ENCODE measurements around the gene WLS.

The WLS gene

DNA sequence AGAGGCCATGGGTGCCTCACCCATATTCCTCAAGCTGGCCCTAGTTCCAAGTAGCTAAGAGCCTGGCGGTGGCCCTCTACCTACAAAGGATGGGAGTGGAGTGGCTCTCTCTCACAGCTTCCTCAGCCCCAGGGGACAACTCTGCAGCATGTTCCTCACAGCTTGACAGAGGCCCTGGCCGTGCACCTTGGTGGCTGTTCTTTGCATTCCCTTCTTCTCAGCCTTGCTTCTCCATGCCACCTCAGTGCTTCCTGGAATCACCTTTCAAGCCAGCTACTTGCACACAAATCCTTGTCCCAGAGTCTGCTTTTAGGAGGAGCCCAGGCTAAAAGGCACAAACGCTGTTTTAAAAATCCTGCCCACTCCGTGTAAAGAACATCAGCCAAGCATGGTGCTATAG is 112.9 kb downstream of the WLS start:
- H3K4me3 ChIP-seq (ENCODE audit: low read depth, low read length): no peak overlapping the region
- no peaks in the 10 kb centered on the region for H3K79me2 ChIP-seq (ENCODE audit: control insufficient read depth, insufficient read depth, low read length, unreplicated experiment)
- H2AFZ ChIP-seq (ENCODE audit: low read length, unreplicated experiment): no peak overlapping the region
- peaks cover 16% of the 10 kb centered on the region for H3K4me1 ChIP-seq (ENCODE audit: control insufficient read depth, insufficient read depth, low read length, unreplicated experiment)
- H3K27ac ChIP-seq (ENCODE audit: low read depth, low read length): no peak overlapping the region
- no peaks in the 10 kb centered on the region for H3K36me3 ChIP-seq (ENCODE audit: insufficient read depth, low read length)
- no peaks in the 10 kb centered on the region for H3K27me3 ChIP-seq (ENCODE audit: insufficient read depth, low read length)

- Histone ChIP-seq H3K27ac (ENCODE audit: low read depth, low read length) (no peak overlapping the region), H3K79me2 (ENCODE audit: control insufficient read depth, insufficient read depth, low read length, unreplicated experiment) (no peaks in the 10 kb centered on the region), H3K4me1 (ENCODE audit: control insufficient read depth, insufficient read depth, low read length, unreplicated experiment) (peaks cover 26% of the 10 kb centered on the region), H2AFZ (ENCODE audit: low read length, unreplicated experiment) (no peak overlapping the region), H3K27me3 (ENCODE audit: insufficient read depth, low read length) (no peaks in the 10 kb centered on the region), H3K4me3 (ENCODE audit: low read depth, low read length) (no peak overlapping the region), H3K36me3 (ENCODE audit: insufficient read depth, low read length) (no peaks in the 10 kb centered on the region)
These were observed 114.9 kb downstream of the WLS start for GRCh38 chr1:68117416-68117815.

DNA sequence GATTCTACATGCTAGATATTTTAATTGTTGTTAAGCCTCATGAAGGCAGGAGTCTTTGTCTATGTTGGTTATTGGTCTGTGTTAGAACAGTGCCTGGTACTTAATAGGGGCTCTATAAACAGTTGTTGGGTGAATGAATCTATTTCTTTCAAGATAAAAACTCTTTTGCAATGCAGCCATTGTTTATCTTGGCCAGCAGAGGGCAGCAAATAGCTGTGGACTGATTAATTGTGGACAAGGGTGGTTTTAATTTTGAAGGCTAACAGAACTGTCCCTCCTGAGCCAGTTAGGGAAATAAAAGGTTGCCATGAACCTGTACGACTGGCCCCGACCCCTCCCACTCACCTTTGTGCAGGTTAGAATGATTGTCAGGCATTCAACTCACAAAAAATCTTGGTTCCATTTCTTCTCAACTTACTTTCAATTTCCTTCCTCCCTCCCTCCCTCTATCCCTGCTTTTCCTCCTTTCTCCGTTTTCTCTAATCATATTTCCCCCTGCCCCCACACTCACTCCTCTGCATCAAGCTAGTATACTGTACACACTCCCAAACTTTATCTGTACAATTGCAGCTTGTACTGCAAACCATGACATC is 115.6 kb downstream of the WLS start:
- H3K79me2 ChIP-seq (ENCODE audit: control insufficient read depth, insufficient read depth, low read length, unreplicated experiment): no peaks in the 10 kb centered on the region
- no peak overlapping the region for H3K27ac ChIP-seq (ENCODE audit: low read depth, low read length)
- peaks cover 31% of the 10 kb centered on the region for H3K4me1 ChIP-seq (ENCODE audit: control insufficient read depth, insufficient read depth, low read length, unreplicated experiment)
- H3K4me3 ChIP-seq (ENCODE audit: low read depth, low read length): peak overlapping the region; percentile 62
- no peaks in the 10 kb centered on the region for H3K27me3 ChIP-seq (ENCODE audit: insufficient read depth, low read length)
- H2AFZ ChIP-seq (ENCODE audit: low read length, unreplicated experiment): peak overlapping the region; percentile 2
- H3K36me3 ChIP-seq (ENCODE audit: insufficient read depth, low read length): no peaks in the 10 kb centered on the region

DNA sequence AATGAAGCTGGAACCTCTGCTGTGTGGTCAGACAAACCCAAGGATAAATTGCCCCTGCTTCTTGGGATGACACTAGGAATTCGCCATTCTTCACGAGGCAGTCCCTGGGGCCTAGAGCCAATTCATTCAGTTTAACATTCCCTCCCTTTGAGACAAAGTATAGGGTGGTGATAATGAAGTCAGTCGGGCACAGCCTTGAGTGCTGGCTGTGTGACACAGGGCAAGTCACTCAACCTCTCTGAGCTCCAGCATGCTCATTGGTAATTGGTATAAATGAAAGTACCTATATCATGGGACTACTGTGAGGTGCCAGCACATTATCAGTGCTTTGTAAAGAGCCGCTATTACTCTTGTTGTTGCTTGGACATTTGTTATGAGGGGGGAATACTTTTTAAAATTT is 117.0 kb downstream of the WLS start:
- Histone ChIP-seq H3K27ac (ENCODE audit: low read depth, low read length) (no peak overlapping the region), H3K36me3 (ENCODE audit: insufficient read depth, low read length) (no peaks in the 10 kb centered on the region), H2AFZ (ENCODE audit: low read length, unreplicated experiment) (no peak overlapping the region), H3K4me3 (ENCODE audit: low read depth, low read length) (no peak overlapping the region), H3K27me3 (ENCODE audit: insufficient read depth, low read length) (no peaks in the 10 kb centered on the region), H3K79me2 (ENCODE audit: control insufficient read depth, insufficient read depth, low read length, unreplicated experiment) (no peaks in the 10 kb centered on the region), H3K4me1 (ENCODE audit: control insufficient read depth, insufficient read depth, low read length, unreplicated experiment) (peaks cover 31% of the 10 kb centered on the region)

DNA sequence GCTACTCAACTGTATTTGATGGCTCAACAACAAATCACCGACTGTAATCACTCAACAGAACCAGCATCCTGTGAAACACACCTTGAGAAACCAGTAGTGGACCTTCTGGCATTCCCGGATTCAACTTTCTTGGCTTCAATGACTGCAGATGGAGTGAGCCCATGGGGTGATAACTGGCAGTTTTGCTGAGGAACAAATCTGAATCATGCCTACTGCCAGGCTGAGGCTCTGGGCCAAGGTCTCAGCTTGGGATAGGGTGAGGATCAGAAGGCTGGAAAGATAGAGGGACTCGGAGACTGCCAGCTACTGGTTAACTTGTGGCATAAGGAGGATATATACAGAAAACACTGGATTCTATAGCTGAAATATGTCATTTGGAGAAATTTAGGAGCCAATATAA is 118.4 kb downstream of the WLS start:
- no peaks in the 10 kb centered on the region for H3K36me3 ChIP-seq (ENCODE audit: insufficient read depth, low read length)
- no peaks in the 10 kb centered on the region for H3K27me3 ChIP-seq (ENCODE audit: insufficient read depth, low read length)
- H2AFZ ChIP-seq (ENCODE audit: low read length, unreplicated experiment): no peak overlapping the region
- peaks cover 31% of the 10 kb centered on the region for H3K4me1 ChIP-seq (ENCODE audit: control insufficient read depth, insufficient read depth, low read length, unreplicated experiment)
- H3K79me2 ChIP-seq (ENCODE audit: control insufficient read depth, insufficient read depth, low read length, unreplicated experiment): no peaks in the 10 kb centered on the region
- H3K27ac ChIP-seq (ENCODE audit: low read depth, low read length): no peak overlapping the region
- H3K4me3 ChIP-seq (ENCODE audit: low read depth, low read length): no peak overlapping the region

GRCh38 chr1:68112835-68113243 is 119.5 kb downstream of the WLS start:
- Histone ChIP-seq H3K36me3 (ENCODE audit: insufficient read depth, low read length) (no peaks in the 10 kb centered on the region), H3K79me2 (ENCODE audit: control insufficient read depth, insufficient read depth, low read length, unreplicated experiment) (no peaks in the 10 kb centered on the region), H3K27me3 (ENCODE audit: insufficient read depth, low read length) (no peaks in the 10 kb centered on the region), H3K27ac (ENCODE audit: low read depth, low read length) (peak overlapping the region; percentile 22), H3K4me3 (ENCODE audit: low read depth, low read length) (no peak overlapping the region), H3K4me1 (ENCODE audit: control insufficient read depth, insufficient read depth, low read length, unreplicated experiment) (peaks cover 35% of the 10 kb centered on the region), H2AFZ (ENCODE audit: low read length, unreplicated experiment) (no peak overlapping the region)

DNA sequence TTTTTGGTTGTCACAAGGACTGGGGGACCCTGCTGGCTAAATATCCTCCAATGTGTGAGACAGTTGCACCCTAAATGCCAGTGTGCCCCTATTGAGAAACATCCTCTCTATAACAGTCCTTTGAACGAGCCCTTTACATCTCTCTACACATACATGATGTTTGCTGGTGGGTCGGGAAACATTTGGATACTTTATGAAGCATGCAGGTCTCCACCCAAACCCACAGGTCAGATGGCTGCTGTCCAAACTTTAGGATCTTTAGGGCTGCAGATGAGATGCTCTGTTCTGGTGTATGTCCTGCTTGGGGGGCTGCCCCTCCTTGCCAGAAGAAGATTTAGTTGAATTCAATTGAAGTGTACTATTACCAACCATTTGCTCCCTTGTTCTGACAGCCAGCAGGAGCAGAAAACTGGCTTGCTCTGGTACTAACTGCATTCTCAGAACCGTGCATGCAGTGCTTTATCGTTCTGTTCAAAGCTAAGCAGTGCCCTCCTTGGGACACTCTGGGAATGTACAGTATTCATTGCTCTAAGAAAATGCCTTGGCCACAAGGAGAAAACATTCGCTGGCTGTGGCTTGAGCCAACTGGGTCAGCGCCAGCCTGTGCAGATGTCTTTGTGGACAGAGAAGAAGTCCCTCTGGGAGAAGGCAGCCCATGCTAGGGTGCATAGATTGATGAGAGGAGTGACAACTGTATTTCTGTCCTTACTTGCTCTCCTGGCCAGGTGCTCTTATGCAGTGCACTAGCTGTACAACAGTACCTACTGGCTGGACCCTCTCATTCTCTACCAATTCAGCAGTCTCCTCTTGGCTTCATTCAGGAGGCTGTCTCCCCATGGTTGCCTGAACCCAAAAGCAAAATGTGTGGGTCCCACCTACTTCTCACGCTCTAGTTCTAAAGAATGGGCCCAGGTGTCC is 120.5 kb downstream of the WLS start:
- no peaks in the 10 kb centered on the region for H3K36me3 ChIP-seq (ENCODE audit: insufficient read depth, low read length)
- no peaks in the 10 kb centered on the region for H3K27me3 ChIP-seq (ENCODE audit: insufficient read depth, low read length)
- peaks cover 33% of the 10 kb centered on the region for H3K4me1 ChIP-seq (ENCODE audit: control insufficient read depth, insufficient read depth, low read length, unreplicated experiment)
- no peaks in the 10 kb centered on the region for H3K79me2 ChIP-seq (ENCODE audit: control insufficient read depth, insufficient read depth, low read length, unreplicated experiment)
- peak overlapping the region; percentile 22; the same call in 1 of the 2 replicates for H3K27ac ChIP-seq (ENCODE audit: low read depth, low read length)
- H3K4me3 ChIP-seq (ENCODE audit: low read depth, low read length): no peak overlapping the region
- no peak overlapping the region for H2AFZ ChIP-seq (ENCODE audit: low read length, unreplicated experiment)

DNA sequence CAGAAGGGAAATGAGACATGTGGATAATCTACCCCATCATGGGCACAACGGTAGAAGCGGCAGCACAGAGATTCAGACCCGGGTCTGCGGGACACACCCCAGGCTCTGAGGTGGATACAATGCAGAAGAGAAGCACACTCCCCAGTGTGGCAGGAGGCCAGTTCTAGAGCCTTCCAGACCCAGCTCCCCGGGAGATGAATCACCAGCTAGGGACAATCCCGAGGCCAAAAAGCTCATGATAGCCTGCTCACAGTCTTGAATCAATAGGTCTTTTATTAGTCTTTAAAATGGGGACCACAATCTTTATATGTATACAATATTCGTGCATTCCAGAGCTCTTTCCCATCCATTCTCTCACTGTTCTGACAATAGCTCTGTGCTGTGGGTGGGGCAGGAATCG is 124.6 kb downstream of the WLS start:
- Histone ChIP-seq H3K4me1 (ENCODE audit: control insufficient read depth, insufficient read depth, low read length, unreplicated experiment) (peaks cover 34% of the 10 kb centered on the region), H3K27me3 (ENCODE audit: insufficient read depth, low read length) (no peaks in the 10 kb centered on the region), H3K27ac (ENCODE audit: low read depth, low read length) (no peak overlapping the region), H2AFZ (ENCODE audit: low read length, unreplicated experiment) (no peak overlapping the region), H3K4me3 (ENCODE audit: low read depth, low read length) (no peak overlapping the region), H3K79me2 (ENCODE audit: control insufficient read depth, insufficient read depth, low read length, unreplicated experiment) (no peaks in the 10 kb centered on the region), H3K36me3 (ENCODE audit: insufficient read depth, low read length) (no peaks in the 10 kb centered on the region)

DNA sequence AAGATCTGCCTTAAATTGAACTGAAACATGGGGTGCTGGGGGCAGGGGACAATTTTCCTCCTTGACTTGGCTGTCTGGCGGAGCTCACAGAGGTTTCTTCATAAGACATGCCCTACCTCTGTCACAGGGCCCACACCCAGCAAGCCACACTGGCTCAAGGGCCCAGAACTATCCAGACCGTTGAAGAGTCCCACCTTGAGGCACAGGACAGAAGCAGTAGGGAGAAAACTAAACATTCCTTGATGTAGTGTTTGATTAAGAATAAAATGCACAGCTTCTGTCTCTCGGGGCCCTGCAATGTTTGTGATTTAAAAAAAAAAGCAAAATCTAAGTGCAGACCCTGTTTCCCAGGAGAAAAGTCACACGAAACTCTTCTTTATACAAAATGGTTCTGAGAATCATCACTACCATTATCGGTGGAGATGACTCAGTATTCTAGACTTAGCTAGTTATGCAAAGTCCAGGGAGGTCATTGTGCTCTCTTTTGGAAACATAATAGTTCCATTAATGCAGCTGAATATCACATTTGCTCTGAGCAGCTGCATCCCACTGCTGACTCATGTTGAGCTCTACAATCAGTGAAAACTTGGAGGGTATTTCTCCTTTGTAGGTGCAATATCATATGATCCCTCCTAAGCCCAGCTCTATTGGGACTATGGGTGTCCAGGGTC is 128.3 kb downstream of the WLS start:
- no peak overlapping the region for H2AFZ ChIP-seq (ENCODE audit: low read length, unreplicated experiment)

GRCh38 chr1:68103011-68103545 is 129.2 kb downstream of the WLS start:
- Histone ChIP-seq H3K27ac (ENCODE audit: low read depth, low read length) (no peak overlapping the region), H3K36me3 (ENCODE audit: insufficient read depth, low read length) (no peaks in the 10 kb centered on the region), H3K4me3 (ENCODE audit: low read depth, low read length) (no peak overlapping the region), H3K27me3 (ENCODE audit: insufficient read depth, low read length) (no peaks in the 10 kb centered on the region), H2AFZ (ENCODE audit: low read length, unreplicated experiment) (no peak overlapping the region), H3K4me1 (ENCODE audit: control insufficient read depth, insufficient read depth, low read length, unreplicated experiment) (peaks cover 15% of the 10 kb centered on the region), H3K79me2 (ENCODE audit: control insufficient read depth, insufficient read depth, low read length, unreplicated experiment) (no peaks in the 10 kb centered on the region)

More for the DNA sequence above, 128.3 kb downstream of the WLS start:
- peaks cover 17% of the 10 kb centered on the region for H3K4me1 ChIP-seq (ENCODE audit: control insufficient read depth, insufficient read depth, low read length, unreplicated experiment)
- no peak overlapping the region for H3K4me3 ChIP-seq (ENCODE audit: low read depth, low read length)
- no peaks in the 10 kb centered on the region for H3K79me2 ChIP-seq (ENCODE audit: control insufficient read depth, insufficient read depth, low read length, unreplicated experiment)
- H3K27me3 ChIP-seq (ENCODE audit: insufficient read depth, low read length): no peaks in the 10 kb centered on the region
- H3K36me3 ChIP-seq (ENCODE audit: insufficient read depth, low read length): no peaks in the 10 kb centered on the region
- H3K27ac ChIP-seq (ENCODE audit: low read depth, low read length): peak overlapping the region; percentile 59

Measured in ACC112 (cell line).